MM.1S (cell line): ENCODE measurements around the gene CFAP46.

Experiments
- DNase-seq: peaks from one replicate; pipeline ENCODE4 v3.0.0-alpha.2; 2015
- H2AFZ ChIP-seq: fragments of 300-600 bp; sonication (generic); 2 replicates; pipeline ENCODE4 v1.6.0; 2016; ENCODE audit warnings: antibody characterized with exemption, low read length
- H3F3A ChIP-seq: fragments of 300-600 bp; sonication (generic); 2 replicates; pipeline ENCODE4 v1.6.1; 2016; ENCODE audit warnings: mild to moderate bottlenecking, antibody characterized with exemption, low read length, moderate library complexity, mixed read lengths; ENCODE audit not compliant: insufficient read depth
- H3K27ac ChIP-seq: fragments of 300-600 bp; sonication (generic); 2 replicates; pipeline ENCODE4 v1.5.1; 2016; ENCODE audit warnings: mild to moderate bottlenecking, low read length
- H3K27me3 ChIP-seq: fragments of 300-600 bp; sonication (generic); replicated peaks from 2 replicates; pipeline ENCODE4 v1.6.0; 2016; ENCODE audit warnings: low read length; ENCODE audit not compliant: insufficient read depth
- H3K36me3 ChIP-seq: fragments of 300-600 bp; sonication (generic); replicated peaks from 2 replicates; pipeline ENCODE4 v1.6.1; 2016; ENCODE audit warnings: mild to moderate bottlenecking, low read length, mixed read lengths; ENCODE audit not compliant: insufficient read depth
- H3K4me1 ChIP-seq: fragments of 300-600 bp; sonication (generic); 2 replicates; pipeline ENCODE4 v1.6.1; 2016; ENCODE audit warnings: low read length, mixed read lengths
- H3K4me2 ChIP-seq: fragments of 300-600 bp; sonication (generic); 2 replicates; pipeline ENCODE4 v1.6.0; 2016; ENCODE audit warnings: low read depth, low read length
- H3K4me3 ChIP-seq: fragments of 300-600 bp; sonication (generic); 2 replicates; pipeline ENCODE4 v1.5.1; 2016; ENCODE audit warnings: low read length, mixed read lengths
- H3K79me2 ChIP-seq: fragments of 300-600 bp; sonication (generic); 2 replicates; pipeline ENCODE4 v1.6.1; 2016; ENCODE audit warnings: mixed run types, low read length, mixed read lengths
- H3K9ac ChIP-seq: fragments of 300-600 bp; sonication (generic); 2 replicates; pipeline ENCODE4 v1.6.1; 2016; ENCODE audit warnings: low read length, mixed read lengths
- H3K9me2 ChIP-seq: fragments of 300-600 bp; sonication (generic); replicated peaks from 2 replicates; pipeline ENCODE4 v1.6.1; 2016; ENCODE audit warnings: mild to moderate bottlenecking, low read length, mixed read lengths; ENCODE audit not compliant: insufficient read depth
- H3K9me3 ChIP-seq: fragments of 300-600 bp; sonication (generic); replicated peaks from 2 replicates; pipeline ENCODE4 v1.6.1; 2016; ENCODE audit warnings: mild to moderate bottlenecking, low read length, mixed read lengths; ENCODE audit not compliant: insufficient read depth
- H4K20me1 ChIP-seq: fragments of 300-600 bp; sonication (generic); 2 replicates; pipeline ENCODE4 v1.6.1; 2016; ENCODE audit warnings: mild to moderate bottlenecking, low read length, moderate library complexity, mixed read lengths; ENCODE audit not compliant: insufficient read depth
- CTCF ChIP-seq: fragments of 300-600 bp; sonication (generic); IDR thresholded peaks from 2 replicates; pipeline ENCODE4 v1.5.1; 2016; ENCODE audit warnings: antibody characterized with exemption, low read length, mixed read lengths
- EZH2 ChIP-seq: fragments of 300-600 bp; sonication (generic); optimal IDR thresholded peaks from 2 replicates; pipeline ENCODE3; 2017; ENCODE audit warnings: low read depth, mild to moderate bottlenecking, antibody characterized with exemption, low read length, mixed read lengths
- EZH2phosphoT487 ChIP-seq: fragments of 300-600 bp; sonication (generic); IDR thresholded peaks from 2 replicates; pipeline ENCODE4 v1.6.1; 2018; ENCODE audit warnings: antibody characterized with exemption, low read length

The CFAP46 gene

DNA sequence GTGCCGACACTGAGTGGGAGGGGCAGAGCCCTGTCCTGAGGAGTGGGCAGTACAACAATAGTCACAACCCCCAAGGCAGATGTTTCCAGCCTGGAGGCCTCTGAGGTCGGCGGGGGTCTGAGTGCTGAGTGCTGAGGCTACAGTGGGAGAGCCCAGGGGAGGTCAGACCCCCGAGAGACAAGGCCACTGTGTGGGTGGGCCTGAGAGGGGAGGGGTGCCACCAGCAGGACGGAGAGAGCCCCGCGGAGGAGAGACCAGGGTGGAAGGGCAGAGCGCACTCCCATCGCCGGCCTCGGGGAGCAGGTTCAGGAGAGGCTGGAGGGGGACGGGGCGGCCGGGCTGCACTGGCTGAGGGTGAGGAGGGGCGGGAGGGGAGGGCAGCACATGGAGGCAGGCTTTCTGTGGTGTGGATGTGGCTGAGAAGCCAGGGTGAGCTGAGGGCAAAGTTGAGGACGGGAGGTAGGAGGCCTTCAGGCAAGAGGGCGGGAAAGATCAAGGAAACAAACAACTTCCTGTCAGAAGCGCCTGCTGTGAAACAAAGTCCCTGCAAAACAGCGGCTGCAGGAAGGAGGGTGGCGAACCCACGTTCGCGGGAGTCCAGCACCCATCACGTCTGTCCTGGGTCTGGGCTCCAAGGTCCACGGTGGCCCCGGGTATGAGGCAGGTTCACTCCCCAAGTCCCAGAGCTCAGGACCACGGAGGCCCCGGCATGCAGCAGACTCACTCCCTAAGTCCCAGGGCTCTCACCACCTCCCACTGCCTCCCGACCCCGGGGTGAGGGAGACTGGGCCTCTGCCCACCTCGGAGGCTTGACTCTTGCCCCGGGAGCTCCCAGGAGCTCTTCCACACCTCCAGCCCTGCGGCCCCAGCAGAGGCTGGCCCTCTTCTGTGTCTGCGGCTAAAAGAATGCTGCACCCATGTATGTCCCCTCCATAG lies 79.6 kb downstream of the CFAP46 start:
- no peaks in the 10 kb centered on the region for H3K9me2 ChIP-seq
- no peak overlapping the region for H3K27ac ChIP-seq
- H4K20me1 ChIP-seq = no peaks in the 10 kb centered on the region
- no peak overlapping the region for H3K9ac ChIP-seq
- H3K79me2 ChIP-seq = no peaks in the 10 kb centered on the region
- DNase-seq = no peak
- H3F3A ChIP-seq = no peaks in the 10 kb centered on the region
- no peaks in the 10 kb centered on the region for H3K4me1 ChIP-seq
- H3K36me3 ChIP-seq = no peaks in the 10 kb centered on the region
- no peak for TF ChIP-seq EZH2phosphoT487
- TF ChIP-seq CTCF = no peak
- TF ChIP-seq EZH2 = no peak
- H3K9me3 ChIP-seq = no peaks in the 10 kb centered on the region
- H3K4me3 ChIP-seq = no peak overlapping the region
- no peak overlapping the region for H2AFZ ChIP-seq
- no peak overlapping the region for H3K4me2 ChIP-seq
- H3K27me3 ChIP-seq = peaks cover 26% of the 10 kb centered on the region; the same call in 1 of the 2 replicates

DNA sequence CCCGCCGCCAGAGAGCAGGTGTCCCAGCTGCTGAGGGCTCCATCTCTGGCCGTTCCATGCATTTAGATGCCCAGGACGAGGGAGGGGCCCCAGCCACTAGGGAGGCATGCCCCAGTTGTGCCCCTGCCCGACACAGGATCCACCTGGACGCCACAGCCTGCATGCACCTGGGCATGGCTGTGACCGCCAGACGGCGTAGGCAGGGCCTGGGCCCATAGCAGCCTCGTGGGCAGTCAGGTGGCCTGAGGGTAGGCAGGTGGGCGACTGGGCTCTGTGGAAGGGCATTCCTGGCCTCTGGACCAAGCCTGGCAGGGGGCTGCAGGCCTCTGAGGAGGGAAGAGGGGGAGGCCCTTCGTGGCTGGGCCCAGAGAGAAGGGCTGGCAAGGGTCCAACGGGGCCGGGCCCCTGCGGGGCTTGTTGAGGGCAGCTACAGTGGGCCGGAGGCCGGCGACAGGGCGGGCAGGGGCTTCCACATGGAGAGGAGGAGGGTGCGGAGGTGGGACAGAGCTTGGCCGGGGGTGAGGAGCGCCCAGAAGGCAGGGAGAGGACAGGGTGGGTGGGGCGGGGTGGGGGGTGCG lies 80.4 kb downstream of the CFAP46 start:
- DNase-seq = no peak
- H3K9ac ChIP-seq = no peak overlapping the region
- no peak overlapping the region for H3K4me2 ChIP-seq

GRCh38 chr10:132861116-132861691 lies 81.2 kb downstream of the CFAP46 start:
- H3K4me1 ChIP-seq = no peaks in the 10 kb centered on the region
- peaks cover 27% of the 10 kb centered on the region; the same call in 1 of the 2 replicates for H3K27me3 ChIP-seq
- no peaks in the 10 kb centered on the region for H3K9me3 ChIP-seq
- H3K9me2 ChIP-seq = no peaks in the 10 kb centered on the region
- H3K4me3 ChIP-seq = no peak overlapping the region
- no peak overlapping the region for H3K27ac ChIP-seq
- H3F3A ChIP-seq = no peaks in the 10 kb centered on the region
- H4K20me1 ChIP-seq = no peaks in the 10 kb centered on the region
- H3K36me3 ChIP-seq = no peaks in the 10 kb centered on the region
- no peaks in the 10 kb centered on the region for H3K79me2 ChIP-seq
- no peak for TF ChIP-seq CTCF
- no peak for TF ChIP-seq EZH2
- no peak for TF ChIP-seq EZH2phosphoT487
- DNase-seq = no peak
- no peak overlapping the region for H2AFZ ChIP-seq
- no peak overlapping the region for H3K9ac ChIP-seq
- H3K4me2 ChIP-seq = no peak overlapping the region

More for the DNA sequence above, 80.4 kb downstream of the CFAP46 start:
- no peak overlapping the region for H2AFZ ChIP-seq
- no peaks in the 10 kb centered on the region for H3K9me2 ChIP-seq
- no peak overlapping the region for H3K27ac ChIP-seq
- no peak overlapping the region for H3K4me3 ChIP-seq
- no peaks in the 10 kb centered on the region for H3F3A ChIP-seq
- no peaks in the 10 kb centered on the region for H3K4me1 ChIP-seq
- H3K36me3 ChIP-seq = no peaks in the 10 kb centered on the region
- H3K9me3 ChIP-seq = no peaks in the 10 kb centered on the region
- H3K79me2 ChIP-seq = no peaks in the 10 kb centered on the region
- no peaks in the 10 kb centered on the region for H4K20me1 ChIP-seq
- peaks cover 23% of the 10 kb centered on the region; the same call in 1 of the 2 replicates for H3K27me3 ChIP-seq
- TF ChIP-seq EZH2phosphoT487 (no peak), CTCF (no peak), EZH2 (no peak)
